AG09309 (cell line): ENCODE data around the gene LRRC74B.

ENCODE experiments used
- DNase-seq: peaks from one replicate; pipeline ENCODE4 v3.0.0-alpha.2; 2010; ENCODE audit warnings: low read depth
- H3K4me3 ChIP-seq: 2 replicates; pipeline ENCODE4 v1.5.1; 2011; ENCODE audit warnings: mild to moderate bottlenecking, low read depth, low read length, moderate library complexity; ENCODE audit not compliant: control insufficient read depth
- CTCF ChIP-seq: IDR thresholded peaks from 2 replicates; pipeline ENCODE4 v1.5.1; 2011; ENCODE audit warnings: mild to moderate bottlenecking, low read depth, low read length, inconsistent platforms; ENCODE audit not compliant: insufficient read depth, control insufficient read depth; ENCODE audit errors: missing control alignments

Gene LRRC74B

DNA sequence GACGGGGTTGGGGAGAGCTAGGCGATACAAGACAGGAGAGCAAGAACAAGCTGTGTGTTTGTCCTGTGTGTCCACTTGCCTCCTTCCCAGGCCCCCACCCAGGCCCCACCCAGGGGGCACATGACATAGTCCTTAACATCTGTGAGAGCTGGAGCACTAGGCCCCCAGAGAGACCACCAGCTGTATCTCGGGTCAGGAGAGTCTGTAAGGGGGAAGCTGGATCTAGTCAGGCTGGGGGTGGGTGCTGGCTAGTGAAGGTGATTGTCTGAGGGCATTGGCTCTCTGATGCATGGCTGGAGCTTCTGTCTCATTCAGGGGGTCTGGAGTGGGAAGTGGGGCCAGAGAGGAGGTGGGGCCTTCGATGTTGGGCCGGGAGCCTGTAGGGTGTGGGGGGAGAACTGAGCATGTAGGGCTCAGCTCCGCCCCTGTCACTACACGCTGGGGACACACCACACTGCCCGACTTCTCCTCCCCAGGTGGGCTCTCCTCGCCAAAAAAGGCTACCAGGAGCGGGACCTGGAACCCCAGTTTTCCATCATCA, 30.2 kb upstream of the LRRC74B start:
- H3K4me3 ChIP-seq: peak overlapping the region; percentile 56
- no peak for DNase-seq
- no peak for TF ChIP-seq CTCF

GRCh38 chr22:21016644-21017420, 28.9 kb upstream of the LRRC74B start:
- H3K4me3 ChIP-seq: no peak overlapping the region
- no peak for TF ChIP-seq CTCF
- DNase-seq: no peak

DNA sequence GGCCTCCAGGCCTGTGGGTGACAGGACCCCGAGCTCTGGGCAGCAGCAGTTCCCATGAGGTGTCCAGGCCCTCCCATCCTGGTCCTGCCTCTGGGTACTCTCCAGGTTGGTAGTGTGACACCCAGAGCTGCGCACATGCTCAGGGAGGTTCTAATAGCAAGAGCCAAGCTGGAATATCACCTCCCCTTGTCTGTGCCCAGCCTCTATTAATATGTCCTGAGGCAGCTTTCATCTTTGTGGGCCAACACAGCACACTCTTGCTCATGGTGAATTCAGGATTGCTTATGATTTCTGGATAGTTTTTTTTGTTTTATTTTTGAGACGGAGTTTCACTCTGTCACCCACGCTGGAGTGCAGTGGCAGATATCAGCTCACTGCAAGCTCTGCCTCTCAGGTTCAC, 27.4 kb upstream of the LRRC74B start:
- no peak for TF ChIP-seq CTCF
- H3K4me3 ChIP-seq: no peak overlapping the region
- DNase-seq: no peak

DNA sequence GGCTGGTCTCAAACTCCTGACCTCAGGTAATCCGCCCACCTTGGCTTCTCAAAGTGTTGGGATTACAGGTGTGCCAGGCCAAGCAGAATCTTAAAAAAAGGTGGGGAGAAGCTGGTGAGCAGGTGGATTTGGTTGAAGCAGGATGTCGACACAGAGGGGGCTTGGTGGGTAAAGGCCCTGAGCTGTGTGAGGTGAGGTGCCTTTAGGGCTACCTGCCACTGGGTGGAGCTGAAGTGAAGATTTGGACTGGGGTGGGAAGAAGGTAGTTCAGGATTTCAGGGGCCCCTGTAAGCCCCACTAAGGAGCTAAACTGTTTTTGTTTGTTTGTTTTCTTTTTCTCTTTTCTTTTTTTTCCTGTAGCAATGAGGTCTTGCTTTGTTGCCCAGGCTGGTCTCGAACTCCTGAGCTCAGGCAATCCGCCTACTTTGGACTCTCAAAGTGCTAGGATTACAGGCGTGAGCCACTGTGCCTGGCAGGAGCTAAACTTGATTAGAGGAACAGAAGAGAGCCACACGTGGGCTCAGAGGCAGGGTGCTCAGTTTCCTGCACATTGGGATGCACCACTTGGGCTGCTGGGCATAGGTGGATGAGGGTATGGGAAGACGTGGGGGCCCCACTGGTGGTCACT, 24.8 kb upstream of the LRRC74B start:
- DNase-seq: no peak
- TF ChIP-seq CTCF: peak; percentile 56
- H3K4me3 ChIP-seq: no peak overlapping the region

DNA sequence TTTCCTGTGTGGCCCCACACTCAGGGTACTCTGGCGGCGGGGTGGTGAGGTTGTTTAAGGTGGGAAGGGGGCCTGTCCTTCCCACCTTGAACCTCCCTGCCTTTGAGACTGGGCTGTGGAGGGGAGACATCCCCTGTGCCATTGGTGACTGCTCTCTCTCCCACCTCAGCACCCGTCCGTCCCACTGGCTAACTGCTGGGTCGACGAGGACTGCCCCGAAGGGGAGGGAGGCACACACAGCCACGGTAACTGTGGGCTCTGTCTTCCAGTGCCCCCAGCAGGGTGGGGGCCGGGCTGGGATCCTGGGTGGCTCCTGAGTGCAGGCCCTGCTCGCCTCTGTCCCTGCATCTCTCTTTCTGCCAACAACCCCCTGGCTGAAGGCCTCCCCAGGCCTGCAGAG, 23.2 kb upstream of the LRRC74B start:
- no peak for DNase-seq
- no peak overlapping the region for H3K4me3 ChIP-seq
- TF ChIP-seq CTCF: no peak

- no peak for TF ChIP-seq CTCF
- DNase-seq: no peak
- no peak overlapping the region for H3K4me3 ChIP-seq
These were observed 22.7 kb upstream of the LRRC74B start for GRCh38 chr22:21022955-21023614.
